T-helper 2 cell treated with Interferon-gamma antibody and Interleukin-4, amounts not matched to agents 100 ng/mL and 5 ng/mL, for 36 hours (primary cell): Measurements from ENCODE around the gene C3orf80. TPM values are rescaled to one million over a fixed set of nuclear protein-coding genes. Genes with fewer than 3 reads are reported as not detected.
"Not testable (repeated sequence)": the region's sequence is repeated elsewhere in the genome, so short reads cannot be mapped to it uniquely, and the experiment has no call there.

Experiments
- intact Hi-C: fragments of 100-400 bp; cut with micrococcal nuclease; formaldehyde crosslinking; loops from one replicate; pipeline ENCODE4 v1.15.1; 2023
- total RNA-seq: library from RNA; stranded (reverse); gene quantifications from 2 replicates; pipeline ENCODE4 v1.2.3, GENCODE V29; 2022

C3orf80 gene
- total RNA-seq, 1 donor from 2014 or later: 0.14 TPM

- intact Hi-C loops: loop anchor here (1.0 kb wide), 1 partner anchor 179 kb away; no protein-coding TSS in a partner anchor
Measured at GRCh38 chr3:160210799-160211221, 14.4 kb upstream of the C3orf80 start.

- intact Hi-C loops: no loop called here
Measured at GRCh38 chr3:160213191-160213590, 12.0 kb upstream of the C3orf80 start.

DNA sequence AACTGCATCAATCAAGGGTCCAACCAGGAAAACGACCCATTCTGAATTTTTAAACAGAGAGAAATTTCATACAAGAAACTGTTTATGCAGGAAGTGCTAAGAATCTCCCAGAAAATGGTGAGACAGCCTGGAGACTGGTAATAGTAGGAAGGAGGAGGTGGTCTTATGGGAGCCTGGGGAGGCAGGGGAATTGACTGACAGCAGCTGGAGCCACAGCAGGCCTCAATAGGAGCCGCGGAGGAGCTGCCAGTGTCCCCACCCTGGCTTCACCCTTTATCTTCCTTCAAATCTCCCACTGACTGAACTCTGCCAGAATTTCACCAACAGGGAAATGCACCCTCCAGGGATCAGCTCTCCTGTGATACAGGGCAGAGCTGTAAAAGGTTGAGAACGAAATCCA lies 7.5 kb upstream of the C3orf80 start:
- intact Hi-C loops: no loop called here

DNA sequence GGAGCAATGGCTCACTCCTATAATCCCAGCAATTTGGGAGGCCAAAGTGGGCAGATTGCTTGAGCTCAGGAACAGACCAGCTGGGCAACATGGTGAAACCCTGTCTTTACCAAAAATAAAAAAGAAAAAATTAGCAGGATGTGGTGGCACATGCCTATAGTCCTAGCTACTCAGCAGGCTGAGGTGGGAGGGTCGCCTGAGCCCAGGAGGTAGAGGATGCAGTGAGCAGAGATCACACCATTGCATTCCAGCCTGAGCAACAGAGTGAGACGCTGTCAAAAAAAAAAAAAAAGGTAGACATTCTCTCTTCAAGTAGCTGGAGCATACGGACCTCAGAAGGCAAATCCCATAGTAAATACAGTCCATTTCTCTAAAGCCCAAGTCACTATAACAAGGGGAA lies 7.1 kb upstream of the C3orf80 start:
- intact Hi-C loops: no loop called here

DNA sequence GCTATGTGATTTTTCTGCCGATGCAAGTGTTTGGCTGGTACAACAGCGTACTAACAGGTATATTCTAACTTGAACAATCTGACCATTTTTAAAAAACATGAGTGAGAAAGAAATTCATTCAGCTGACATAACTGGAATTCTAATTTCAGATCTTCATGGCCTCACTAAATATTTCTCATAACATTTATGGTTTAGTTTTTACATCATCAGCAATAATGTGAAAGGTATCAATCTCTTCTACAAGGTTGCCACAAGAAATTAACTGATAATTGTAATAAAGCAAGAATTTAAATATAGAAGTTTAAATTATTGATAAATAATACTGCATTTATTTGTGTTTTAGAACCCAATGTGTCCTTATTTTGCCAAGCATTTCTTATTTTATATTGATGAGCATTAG lies 5.2 kb upstream of the C3orf80 start:
- intact Hi-C loops: loop anchor here (5.0 to 10.0 kb wide), 4 partner anchors 192 to 535 kb away; partner anchors contain the start of genes IL12A and PPM1L

- intact Hi-C loops: loop anchor here (5.0 to 10.0 kb wide), 4 partner anchors 191 to 534 kb away; partner anchors contain the start of genes IL12A and PPM1L
Measured at GRCh38 chr3:160221019-160221418, 4.2 kb upstream of the C3orf80 start.

DNA sequence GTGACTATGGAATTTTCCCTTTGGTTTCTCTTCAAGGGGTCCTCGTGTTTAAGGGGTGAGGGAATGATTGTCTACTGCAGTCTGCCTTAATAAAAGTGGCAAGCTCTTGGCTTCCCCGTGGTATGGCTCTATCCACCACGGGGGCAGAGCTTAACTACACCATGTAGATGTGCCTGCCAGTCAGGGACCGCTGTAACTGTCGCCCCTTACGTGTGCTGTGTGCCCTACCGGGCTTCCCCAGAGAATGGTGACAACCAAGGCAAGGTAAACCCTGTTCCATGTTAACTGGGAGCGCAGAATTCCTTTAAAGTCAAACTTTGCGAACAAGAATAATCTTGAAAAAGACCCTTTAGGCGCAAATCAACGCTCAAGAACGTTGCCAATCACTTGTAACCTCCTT lies 966 bp upstream of the C3orf80 start:
- intact Hi-C loops: loop anchor here (2.0 to 10.0 kb wide), 5 partner anchors 175 to 531 kb away; partner anchors contain the start of genes IFT80, IL12A, PPM1L and SMC4

GRCh38 chr3:160224811-160225175 lies 429 bp upstream of the C3orf80 start:
- intact Hi-C loops: loop anchor here (2.0 to 10.0 kb wide), 7 partner anchors 174 to 530 kb away; partner anchors contain the start of genes IFT80, IL12A, KPNA4 and PPM1L

DNA sequence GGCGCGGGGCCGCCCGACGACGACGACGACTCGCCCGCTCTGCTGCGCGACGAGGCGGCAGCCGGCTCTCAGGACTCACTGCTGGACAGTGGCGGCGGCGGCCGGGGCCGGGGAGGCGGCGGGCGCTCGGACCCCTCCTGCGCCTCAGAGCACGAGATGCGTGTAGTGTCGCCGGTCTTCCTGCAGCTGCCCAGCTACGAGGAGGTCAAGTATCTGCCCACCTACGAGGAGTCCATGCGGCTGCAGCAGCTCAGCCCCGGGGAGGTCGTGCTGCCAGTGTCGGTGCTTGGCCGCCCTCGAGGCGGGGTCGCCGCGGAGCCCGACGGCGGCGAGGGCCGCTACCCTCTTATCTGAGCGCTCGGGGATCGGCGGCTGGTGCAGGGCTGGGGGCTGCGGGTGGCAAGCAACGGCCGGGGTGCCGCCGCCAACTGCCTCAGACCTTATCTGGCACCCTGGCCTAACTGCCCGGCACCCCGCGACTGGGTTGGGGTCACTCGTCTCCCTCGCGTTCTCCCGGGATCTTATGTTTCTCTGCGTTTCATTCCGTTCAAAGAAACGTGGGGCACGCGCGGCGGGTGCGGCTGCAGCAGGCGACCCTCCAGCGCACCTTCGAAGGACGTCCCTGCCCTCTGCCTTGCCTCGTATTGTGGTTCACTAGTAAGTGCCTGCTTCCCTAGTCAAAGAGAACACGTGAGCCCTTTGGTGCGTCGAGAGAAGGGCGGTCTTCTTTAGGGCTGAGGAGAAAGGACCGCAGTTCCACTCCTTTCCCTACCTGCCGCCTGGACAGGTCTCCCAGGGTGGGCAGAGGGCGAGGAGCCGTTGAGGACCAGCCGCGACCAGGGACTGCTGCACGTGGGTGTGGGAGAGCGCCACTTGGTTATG lies 1.0 kb downstream of the C3orf80 start:
- intact Hi-C loops: loop anchor here (5.0 to 10.0 kb wide), 5 partner anchors 199 to 529 kb away; partner anchors contain the start of genes IL12A, KPNA4 and PPM1L

GRCh38 chr3:160227419-160227818 lies 2.2 kb downstream of the C3orf80 start:
- intact Hi-C loops: loop anchor here (5.0 to 10.0 kb wide), 5 partner anchors 200 to 527 kb away; partner anchors contain the start of genes IL12A, KPNA4 and PPM1L

- intact Hi-C loops: no loop called here
Measured at GRCh38 chr3:160232014-160232413, 6.8 kb downstream of the C3orf80 start.

DNA sequence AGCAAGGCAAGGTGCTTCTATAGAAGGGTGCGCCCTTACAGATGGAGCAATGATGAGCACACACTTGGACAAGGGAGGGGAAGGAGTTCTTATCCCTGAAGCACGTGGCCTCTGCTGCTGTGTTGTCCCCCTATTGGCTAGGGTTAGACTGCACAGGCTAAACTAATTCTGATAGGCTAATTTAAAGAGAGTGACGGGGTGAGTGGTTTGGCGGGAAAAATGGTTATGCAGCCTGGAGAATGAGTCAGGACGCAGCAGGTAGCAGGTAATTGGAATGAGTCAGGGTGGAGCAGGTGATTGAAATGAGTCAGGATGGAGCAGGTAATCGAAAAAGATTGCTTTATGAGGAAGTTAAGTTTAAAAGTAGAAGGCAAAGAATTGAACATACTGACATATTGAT lies 15.5 kb downstream of the C3orf80 start:
- intact Hi-C loops: not testable (repeated sequence)

GRCh38 chr3:160245261-160245800 lies 20.1 kb downstream of the C3orf80 start:
- intact Hi-C loops: no loop called here

GRCh38 chr3:160247766-160248165 lies 22.5 kb downstream of the C3orf80 start:
- intact Hi-C loops: no loop called here

GRCh38 chr3:160253298-160253697 lies 28.1 kb downstream of the C3orf80 start:
- intact Hi-C loops: no loop called here

GRCh38 chr3:160257606-160258005 lies 32.4 kb downstream of the C3orf80 start:
- intact Hi-C loops: no loop called here

GRCh38 chr3:160259589-160259988 lies 34.4 kb downstream of the C3orf80 start:
- intact Hi-C loops: no loop called here

- intact Hi-C loops: no loop called here
Measured at GRCh38 chr3:160260587-160261270, 35.5 kb downstream of the C3orf80 start.

DNA sequence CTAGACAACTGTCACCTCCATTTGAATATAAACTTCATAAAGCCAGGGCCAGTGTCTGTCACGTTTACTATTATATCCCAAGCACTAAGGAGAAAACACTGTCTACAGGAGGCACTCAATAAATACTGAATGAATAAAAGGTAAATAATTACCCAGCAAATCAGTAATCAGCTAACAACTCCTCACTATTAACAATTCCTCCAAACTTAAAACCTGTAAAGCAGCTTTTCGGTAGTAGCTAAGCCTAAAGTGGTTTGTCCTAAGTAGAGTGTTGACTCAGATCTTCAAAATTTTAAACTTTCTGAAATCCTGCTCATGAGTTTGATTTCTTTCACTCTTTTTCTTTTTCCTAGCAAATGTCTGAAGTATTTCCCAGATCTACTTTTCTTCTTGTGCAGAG lies 39.9 kb downstream of the C3orf80 start:
- intact Hi-C loops: no loop called here
